ENCODE measurements around the gene SETX.

GRCh38 chr9:132311978-132312377, 42.8 kb downstream of the SETX start:
- no peak for TF ChIP-seq EZH2 (IDR thresholded peaks at IDR 0.05)
- no peak for TF ChIP-seq CTCF (IDR thresholded peaks at IDR 0.05)
- TF ChIP-seq EZH2phosphoT487 (IDR thresholded peaks at IDR 0.05), result no peak
